Inflammatory macrophage treated with lipopolysaccharide for 4 hours (primary cell): ENCODE data around the gene ADGRB2.
A peak's percentile ranks its signal among the peaks of the same experiment; 100 is the strongest.

Experiments
- DNase-seq: peaks from one replicate; pipeline ENCODE4 v3.0.0-alpha.2; 2020

ADGRB2 gene

DNA sequence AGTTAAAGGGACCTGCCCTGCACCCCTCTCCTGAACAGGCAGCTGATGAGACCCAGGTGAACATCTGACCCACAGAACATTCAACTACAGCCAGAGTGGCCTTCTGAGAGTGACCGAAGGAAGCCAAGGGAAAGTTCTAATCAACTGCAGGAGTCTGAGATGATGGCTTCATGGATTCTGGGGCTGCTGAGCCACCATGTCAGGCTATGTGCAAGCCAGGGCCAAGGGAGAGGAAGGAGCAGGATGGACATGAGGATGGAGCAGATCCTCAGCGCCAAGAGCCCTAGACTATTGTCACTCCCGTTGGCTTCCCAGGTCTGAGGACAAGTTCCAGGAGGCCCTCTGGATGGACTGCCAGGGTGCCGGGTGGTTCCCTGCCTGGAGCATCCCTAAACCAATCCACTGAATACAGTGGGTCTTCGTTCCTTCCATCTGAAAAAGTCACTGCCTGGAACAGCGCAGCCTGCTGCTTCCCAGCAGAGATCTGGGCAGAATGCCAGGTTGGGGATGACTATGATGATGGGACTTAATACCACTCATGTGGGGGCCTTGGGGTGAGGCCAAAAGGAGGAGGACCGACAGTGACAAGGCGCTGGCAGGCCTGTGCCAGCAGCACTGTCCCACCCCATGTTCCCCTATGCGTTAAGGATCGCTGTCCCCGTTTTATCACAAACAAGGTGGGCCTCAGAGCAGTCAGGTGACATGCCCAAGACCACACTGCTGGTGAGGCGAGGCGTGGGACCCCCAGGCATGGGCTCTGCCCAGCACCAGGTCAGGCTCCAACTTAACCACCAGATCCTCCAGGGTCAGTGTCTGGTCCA is 31.9 kb upstream of the ADGRB2 start:
- no peak for DNase-seq

DNA sequence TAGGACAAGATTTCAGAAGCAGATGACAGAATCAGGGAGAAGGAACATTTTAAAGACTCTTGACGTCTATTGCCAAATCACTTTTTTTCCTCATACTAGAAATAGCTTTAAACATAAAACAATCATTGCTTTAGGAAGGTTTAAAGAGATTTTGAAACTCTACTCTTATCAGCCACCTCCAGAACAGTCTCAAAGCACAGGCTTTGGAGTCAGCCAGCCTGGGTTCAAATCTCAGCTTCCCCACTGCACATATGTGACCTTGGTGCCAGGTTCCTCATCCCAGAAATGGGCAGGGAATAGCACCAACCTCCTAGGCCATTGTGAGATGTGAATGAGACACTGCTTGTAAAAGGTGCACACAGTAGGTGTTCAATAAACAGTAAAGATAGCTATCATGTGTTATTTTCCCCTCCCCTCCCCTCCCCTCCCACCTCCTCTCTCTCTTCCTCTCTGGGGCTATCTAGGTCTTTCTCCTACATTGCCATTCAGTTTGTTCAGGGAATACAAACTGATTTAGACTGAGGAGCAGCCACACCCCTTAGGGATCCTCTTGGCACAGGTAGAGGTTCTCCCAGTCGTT is 31.0 kb upstream of the ADGRB2 start:
- no peak for DNase-seq

DNA sequence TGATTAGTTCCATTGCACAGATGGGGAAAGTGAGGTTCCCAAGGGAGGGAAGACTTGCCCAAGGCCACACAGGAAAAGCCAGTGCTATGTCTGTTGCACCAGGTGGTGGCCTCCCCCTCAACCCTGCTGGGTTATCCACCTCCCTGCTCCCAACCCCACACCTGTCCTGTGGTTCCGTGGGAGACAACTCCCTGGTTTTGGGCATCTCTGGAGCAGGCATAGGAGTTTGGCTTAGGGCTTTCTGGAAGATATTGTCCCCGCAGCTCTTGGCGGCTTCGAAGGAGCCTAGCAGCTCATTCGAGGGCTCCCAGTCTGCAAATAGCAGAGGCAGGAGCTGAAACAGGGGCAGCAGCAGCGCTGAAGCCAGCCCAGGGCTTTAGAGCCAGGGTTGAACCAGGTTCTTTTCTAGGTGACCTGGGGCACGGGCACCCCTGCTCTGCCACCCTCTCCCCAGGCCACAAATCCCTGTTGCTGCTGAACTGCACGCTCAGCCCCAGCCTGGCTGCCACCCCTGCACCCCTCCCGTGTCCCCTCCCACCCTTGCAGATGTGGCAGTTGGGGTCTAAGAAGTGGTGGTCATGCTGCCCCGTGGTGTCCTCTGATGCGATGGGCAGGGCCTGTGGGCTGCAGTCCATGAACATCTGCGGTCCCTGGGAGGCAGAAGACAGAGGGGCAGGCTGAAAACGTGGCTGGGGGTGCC is 29.6 kb upstream of the ADGRB2 start:
- DNase-seq: no peak

DNA sequence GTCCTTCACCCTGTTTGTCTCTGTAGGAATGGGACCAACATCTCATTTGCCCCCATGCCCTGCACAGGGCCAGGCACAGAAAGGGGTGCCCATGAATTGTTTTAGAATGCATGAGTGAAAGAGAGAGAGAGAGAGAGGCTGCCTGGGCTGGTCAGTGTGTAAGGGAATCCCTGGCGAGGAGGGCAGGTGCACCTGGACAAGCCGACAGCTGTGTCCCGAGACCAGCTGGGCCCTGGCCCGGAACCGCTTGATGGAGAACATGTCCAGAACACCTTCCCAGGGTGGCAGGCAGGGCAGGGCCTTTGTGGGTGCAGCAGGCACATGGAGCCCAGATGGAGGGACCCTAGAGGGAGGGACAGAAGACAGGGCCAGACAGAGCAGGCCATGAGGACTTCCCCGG is 28.9 kb upstream of the ADGRB2 start:
- no peak for DNase-seq

DNA sequence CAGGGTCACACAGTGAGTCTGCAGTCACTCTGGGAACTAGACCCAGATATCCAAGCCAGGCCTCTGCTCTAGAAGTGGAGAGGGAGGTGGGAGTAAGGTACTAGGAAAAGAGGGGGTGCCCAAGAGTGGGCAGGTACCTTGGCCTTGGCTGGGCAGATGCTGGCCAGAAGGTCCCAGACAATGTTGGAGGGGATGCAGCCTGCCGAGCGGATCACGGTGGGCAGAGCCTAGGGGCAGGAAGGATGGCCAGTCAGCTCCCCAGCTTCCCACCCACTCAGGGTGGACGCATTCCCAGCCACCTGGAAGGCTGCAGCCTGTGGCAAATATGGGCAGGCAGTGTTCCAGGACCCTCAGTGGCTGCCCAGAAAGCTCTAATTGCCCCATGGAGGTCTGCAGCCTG is 28.4 kb upstream of the ADGRB2 start:
- no peak for DNase-seq

DNA sequence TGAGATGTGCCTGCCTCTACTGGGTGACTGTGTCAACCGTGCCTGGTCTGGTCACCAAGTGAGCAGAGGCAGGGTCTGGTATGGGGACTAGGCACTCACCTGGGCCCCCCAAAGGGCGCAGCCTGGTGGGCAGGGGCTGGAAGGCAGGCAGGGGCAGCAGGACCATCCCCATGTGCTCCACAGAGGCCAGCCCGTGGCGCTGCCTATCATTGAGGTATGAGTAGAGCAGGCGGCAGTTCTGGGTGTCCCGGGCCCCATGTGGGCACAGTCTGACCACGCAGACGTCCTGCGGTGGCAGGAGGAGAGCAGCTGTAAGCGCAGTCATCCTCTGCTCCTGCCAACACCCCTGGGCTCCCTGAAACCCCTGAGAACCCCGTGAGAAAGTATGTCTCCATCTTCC is 28.0 kb upstream of the ADGRB2 start:
- no peak for DNase-seq

DNA sequence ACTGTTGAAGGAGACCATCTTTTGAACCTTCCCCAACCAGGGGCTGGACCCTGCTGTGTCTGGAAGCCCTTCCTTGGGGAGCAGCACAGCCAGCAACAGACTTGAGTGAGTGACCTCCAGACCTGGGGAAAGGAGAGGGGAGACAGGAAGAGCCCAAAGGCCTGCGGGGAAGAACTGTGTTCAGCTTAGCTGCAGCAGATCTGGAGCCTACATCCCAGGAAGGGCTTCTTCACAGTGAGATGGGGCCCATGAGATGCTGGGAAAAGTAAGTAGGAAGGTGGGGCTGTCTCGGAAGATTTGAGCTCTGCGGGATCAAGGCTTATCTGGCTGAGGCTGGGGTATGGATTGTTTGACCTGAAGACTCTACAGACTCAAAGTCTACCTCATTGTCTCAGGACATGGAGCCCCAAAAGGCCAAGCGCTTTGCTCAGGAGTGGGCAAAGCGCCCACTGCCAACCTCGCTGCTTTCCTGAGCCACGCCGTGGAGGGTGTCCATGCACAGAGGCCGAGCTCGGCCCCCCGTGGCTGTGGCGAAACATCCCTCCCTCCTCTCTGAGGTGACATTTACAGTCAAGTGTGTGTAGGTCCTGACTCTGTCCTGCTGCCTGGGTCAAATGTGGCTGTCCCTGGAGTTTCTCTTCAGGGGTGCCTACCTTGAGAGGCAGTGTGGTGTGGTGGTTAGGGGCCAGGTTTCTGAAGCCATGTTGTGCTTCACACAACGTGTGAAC is 27.2 kb upstream of the ADGRB2 start:
- DNase-seq: no peak

DNA sequence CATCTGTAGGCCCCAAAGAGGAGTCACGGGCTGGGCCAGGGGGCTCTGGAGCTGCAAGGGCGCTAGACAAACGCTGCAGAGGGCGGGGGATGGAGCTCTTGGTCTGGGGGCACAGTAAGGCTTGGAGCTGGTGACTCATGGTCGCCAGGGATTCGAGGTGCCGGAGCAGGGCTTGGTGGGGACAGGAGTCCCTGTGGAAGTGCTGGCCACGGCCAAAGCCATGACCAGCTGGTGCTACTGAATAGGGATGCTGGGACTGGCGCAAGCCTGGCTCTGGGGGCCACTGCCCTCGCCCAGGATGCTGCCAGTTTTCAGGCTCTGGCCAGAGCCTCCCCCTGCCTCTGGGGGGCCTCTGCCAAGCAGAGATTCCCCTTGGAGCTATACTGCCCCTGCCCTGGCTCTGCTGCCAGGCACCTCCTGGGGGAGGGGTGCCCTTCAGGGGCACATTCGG is 26.5 kb upstream of the ADGRB2 start:
- DNase-seq: no peak

DNA sequence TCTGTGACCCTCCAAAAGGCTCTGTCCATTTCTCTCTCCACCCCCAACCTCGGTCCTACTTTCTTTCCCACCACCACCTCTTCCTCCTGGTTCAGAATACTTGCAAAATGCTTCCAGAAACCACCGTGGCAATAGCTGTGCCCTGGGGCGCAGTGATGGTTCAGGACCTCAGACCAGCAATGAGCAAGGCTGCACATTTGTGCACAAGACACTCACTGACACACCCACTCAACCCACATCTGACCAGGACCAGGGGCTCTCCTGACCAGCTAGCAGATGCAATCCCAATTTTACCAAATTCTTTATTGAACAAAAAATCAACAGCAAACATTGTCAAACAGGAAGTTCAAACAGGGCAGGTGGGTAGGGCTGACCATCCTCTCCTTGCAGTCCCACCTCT is 26.0 kb upstream of the ADGRB2 start:
- DNase-seq: no peak

DNA sequence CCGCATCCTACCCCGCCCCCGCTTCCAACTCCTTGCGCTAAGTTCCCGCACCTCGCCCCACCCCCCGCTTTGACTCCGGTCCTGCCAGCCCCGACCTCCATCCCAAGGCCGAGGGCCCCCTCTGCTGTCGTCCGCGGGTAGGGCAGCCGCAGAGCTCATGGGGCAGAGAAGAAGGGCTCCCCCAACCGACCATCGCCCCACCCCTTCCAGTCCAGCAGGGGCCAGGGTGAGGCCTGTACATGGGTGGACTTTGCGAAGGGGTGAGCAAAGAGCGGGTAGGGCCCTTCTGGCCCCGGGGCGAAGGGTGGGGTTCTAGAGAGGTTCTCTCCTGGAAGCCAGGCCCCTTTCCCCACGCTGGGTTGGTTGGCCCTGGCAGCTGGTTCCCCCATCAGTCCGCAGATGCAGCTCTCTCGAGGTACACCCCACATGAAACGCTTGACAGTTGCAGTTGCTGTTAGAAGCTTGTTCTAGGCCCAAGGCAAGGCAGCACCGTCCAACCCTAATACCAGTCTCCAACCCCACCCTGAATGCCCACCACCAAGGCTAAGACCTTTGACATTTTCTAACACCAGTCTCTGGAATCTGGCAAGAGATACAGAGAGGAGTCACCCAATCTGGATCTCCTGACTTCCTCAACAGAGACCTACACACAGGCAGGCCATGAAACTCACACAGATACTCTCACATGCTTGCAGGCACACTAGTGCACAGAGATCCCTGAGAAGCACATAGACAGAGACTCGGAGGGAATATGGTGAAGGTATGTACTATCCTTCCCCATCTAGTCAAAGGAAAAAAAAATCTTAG is 25.3 kb upstream of the ADGRB2 start:
- peak; percentile 83 for DNase-seq

DNA sequence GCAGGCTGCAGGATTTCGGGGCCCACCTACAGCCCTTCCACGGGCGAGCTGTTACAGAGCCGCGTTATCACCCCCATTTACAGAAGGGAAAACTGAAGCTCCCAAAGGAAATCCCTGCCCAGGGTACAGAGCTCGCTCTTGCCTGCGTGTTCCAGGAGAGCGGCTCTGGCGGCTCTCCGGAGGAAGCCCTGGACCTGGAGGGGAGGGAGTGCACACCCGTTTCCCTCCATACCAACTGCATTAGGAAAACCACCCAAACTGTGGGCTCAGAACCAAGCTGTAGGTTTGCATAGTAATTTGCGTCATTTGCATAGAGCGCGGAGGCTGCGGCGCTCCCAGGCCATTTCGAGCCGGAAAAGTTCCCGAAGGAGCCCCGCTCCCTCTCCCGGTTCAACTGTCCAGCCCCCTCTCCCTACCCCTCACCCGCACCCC is 24.7 kb upstream of the ADGRB2 start:
- peak; percentile 52 for DNase-seq

DNA sequence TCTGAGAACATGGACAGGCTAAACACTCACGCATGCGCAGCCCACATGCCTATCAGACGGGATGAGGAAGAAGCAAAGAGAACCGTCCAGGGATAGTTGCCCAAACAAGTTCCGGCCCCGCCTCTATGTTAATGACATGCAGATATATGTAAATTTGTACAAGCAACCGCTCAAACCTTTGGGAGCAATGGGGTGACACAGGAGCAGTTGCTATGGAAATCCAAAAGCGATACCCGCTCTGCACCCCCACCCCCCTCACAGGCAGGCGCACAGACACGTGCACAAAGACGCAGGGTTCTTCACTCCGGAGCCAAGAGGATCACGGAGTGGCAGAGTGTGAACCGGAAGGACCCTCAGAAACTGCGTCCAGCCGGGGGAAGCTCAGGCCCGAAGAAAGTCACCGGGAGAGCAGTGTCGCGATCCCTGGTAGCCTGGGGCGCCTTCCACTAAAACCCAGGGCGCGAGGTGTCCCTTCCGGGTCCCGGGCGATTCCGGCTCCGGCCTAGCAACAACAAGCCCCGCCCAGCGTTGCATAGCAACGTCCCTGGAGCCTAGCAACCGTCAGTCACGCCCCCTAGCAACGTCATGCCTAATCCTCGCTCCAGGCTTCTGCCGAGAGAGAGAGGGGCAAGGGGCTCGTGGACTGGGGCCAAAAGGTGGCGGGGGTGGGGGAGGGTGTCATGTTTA is 24.1 kb upstream of the ADGRB2 start:
- DNase-seq: peak; percentile 94

DNA sequence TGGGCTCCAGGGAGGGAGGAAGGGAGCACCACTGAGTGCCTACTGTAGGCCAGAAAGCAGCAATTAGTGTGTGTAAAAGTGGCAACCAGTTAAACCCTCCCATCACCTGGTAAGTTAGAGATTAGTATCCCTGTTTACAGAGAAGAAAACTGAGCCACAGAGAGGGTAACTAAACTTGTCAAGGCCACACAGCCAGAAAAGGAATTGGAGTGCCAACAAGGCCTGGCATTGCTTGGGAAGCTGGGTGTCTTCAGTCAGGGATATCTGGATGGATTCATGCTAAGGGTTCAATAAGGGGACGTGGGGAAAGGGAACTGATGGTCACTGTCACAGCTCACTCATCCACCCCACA is 23.6 kb upstream of the ADGRB2 start:
- no peak for DNase-seq

DNA sequence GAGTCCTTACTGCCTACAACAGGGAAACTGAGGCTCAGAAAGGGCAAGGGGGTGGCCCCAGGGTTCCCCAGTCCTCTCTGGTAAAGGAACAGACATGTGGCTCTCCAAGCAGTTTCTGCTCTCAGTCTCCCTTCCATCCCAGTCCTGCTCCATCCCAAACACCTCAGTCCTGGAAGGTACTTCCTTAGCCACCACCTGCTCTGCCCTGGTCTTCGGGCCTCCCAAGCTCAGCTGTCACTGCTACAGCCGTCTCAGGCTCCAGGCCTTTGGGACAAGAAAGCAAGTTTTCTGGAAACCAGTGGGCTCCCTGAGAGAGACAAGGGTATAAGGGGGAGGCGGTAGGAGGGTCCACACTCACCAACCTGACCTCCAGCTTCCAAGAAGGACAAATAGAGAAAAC is 23.1 kb upstream of the ADGRB2 start:
- no peak for DNase-seq

DNA sequence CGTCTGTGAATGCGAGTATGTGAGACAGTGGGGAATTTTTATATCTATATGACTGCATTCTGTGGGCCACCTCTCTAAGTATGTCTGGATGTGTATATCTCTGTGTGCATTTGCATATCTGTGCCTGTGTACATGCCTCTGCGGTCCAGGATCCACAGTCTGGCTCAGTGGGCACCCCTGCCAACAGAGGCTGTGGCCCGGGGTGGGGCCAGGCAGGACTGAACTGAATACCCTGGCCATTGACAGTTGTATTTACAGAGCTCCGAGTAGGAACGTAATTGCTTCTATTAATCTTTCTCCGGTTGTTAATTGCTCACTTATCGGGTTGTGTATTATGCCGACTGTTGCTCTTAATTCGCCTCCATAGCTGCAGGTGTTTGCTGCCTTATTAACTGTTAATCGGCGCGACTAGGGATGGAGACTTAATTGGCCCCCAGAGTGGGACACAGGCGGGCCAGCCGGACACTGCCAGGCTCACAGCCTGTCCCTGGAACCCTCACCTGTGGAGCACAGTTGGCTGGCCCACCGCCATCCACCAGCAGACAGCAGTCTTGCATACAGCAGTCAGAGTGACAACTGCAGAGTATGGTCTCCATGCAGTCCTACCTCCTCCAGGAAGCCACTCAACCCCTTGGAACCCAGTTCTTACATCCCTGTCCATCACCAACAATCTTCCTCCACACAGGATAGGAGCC is 22.4 kb upstream of the ADGRB2 start:
- DNase-seq: no peak

DNA sequence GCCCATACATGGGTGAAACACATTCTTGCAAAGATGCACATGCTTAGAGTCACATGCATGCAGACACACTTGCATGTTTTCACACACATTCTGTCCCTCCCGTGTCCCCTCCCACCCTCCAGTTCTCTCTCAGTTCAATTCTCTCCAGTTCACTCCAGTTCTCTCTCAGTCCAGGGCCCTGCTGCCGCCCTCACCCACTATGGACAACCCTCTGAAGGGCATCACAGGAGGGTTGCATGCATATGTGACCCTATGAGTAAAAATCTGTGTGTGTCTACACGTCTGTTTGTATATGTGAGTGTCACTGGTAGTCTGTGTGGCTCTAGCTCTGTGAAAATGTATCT is 21.8 kb upstream of the ADGRB2 start:
- DNase-seq: no peak

DNA sequence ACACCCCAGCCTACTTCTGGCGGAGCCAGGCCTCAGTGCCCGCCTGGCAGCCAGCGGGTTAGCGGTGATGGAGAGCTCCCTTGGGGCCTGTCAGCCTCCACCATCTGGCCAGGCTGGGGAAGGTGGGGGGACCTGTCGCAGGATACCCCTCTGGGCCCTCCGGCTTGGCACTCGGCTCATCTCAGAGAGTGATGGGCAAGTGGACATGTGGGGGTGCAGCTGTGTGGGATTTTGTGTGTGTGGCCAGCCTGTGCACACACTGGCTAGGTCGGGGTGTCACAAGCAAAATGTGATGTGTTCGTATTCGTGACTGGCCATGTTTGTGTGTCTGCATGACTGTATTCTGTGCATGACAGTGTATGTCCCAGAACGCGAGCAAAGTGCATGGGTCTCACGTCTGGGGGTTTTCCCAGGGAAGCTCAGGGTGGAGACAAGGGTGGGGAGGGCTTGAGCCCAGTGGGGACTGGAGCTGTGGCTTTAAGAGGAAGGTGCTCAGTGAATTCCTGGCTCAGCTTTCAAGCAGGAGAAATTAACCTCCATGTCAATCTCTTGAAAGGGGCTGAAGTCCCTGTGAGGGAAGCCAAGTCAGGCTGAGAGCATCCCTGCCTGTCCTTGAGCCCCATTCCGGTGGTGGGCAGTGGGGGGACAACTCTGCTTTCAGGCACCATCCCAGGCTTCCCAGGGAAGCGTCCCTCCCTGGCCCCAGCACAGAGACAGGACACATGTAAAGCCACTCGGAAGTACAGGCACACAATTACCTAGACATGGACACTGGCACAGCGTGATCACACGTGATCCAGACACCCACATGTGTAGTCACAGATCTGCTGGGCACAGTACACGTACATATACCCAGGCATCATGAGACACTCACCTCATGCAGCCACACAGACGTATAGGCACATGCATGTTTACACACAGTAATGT is 21.1 kb upstream of the ADGRB2 start:
- DNase-seq: no peak

DNA sequence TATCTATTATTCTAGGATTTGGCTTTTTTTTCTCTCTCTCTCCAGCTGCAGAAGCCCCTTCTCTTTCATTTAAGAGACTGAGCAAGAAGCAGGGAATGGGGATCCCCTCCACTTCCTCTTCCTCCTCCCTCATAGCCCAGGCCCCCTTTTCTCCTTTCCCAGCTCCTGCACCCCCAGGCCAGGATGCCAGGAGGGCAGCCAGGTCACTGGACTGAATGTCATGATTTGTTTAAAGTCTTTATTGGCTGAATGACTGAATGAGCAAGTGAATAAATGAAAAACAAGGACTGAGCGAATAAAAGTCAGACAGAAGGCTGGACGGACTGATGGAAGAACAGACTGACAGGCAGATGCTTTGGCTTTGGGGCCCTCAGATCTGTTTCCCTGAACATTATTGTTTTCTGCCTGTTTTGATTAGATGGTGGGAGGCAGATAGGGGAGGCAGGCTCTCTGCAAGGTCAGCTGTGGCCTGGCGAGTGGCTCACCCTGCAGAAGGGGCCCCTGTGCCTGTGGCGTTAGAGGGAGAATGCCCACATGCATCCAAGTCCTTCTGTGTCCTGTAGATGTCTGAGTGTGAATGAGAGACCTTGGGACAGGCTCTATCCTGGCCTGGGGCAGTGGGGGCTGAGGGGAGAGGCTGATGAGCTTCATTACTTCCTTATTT is 20.3 kb upstream of the ADGRB2 start:
- DNase-seq: no peak

DNA sequence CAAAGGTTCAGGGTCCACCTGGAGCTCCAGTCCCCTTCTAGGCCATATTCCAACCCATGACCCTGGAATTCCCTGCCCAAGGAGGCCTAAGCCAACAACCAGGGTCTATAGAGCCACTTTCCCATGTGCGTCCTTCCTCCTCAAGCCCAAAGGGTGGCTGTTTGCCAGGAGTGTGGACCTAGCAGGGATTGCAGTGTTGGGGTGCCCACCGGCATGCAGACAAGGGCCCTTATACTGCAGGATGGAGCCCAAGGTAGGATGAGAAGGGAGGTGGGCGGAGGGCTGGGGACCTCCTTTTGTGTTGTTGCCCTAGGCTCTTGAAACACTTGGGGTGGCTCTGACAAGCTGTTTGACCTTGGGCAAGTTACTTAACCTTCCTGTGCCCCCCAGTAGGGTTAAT is 19.7 kb upstream of the ADGRB2 start:
- no peak for DNase-seq
